PFSK-1 (cell line): ENCODE results near the gene APBA2.

ENCODE experiments used
- FOXP2 ChIP-seq: optimal IDR thresholded peaks from 2 replicates; pipeline ENCODE3; 2011; ENCODE audit warnings: borderline replicate concordance, control low read depth, inconsistent platforms; ENCODE audit not compliant: insufficient read depth; ENCODE audit errors: extremely low read length, extremely low read depth
- POLR2AphosphoS5 ChIP-seq: IDR thresholded peaks from 2 replicates; pipeline ENCODE4 v1.6.1; 2012; ENCODE audit warnings: low read depth, mild to moderate bottlenecking, control low read depth, low read length, moderate library complexity
- REST ChIP-seq, 2 experiments: IDR thresholded peaks; 2 replicates each; pipeline versions ENCODE4 v1.6.1 to v1.8.0; 2011 to 2012; ENCODE audit warnings: low read depth in 2 of 2, low read length in 2 of 2, control low read depth in 1 of 2, inconsistent platforms in 1 of 2, mild to moderate bottlenecking in 1 of 2, moderate library complexity in 1 of 2; ENCODE audit not compliant: insufficient read depth in 1 of 2
- SIN3A ChIP-seq: IDR thresholded peaks from 2 replicates; pipeline ENCODE4 v1.6.1; 2012; ENCODE audit warnings: mild to moderate bottlenecking, low read length, moderate library complexity, borderline replicate concordance; ENCODE audit not compliant: insufficient read depth
- TAF1 ChIP-seq: IDR thresholded peaks from 2 replicates; pipeline ENCODE4 v1.6.1; 2012; ENCODE audit warnings: low read length, control low read depth, borderline replicate concordance; ENCODE audit not compliant: insufficient read depth

APBA2 gene

GRCh38 chr15:28904541-28905315 lies 19.0 kb downstream of the APBA2 start:
- TF ChIP-seq TAF1 (no peak), SIN3A (no peak), FOXP2 (no peak), REST (IDR thresholded peaks at IDR 0.05; ENCODE audit: insufficient read depth in 1 of 2, low read depth in 2 of 2, low read length in 2 of 2) (no peak), POLR2AphosphoS5 (no peak)

GRCh38 chr15:28907338-28907960 lies 21.7 kb downstream of the APBA2 start:
- TF ChIP-seq POLR2AphosphoS5: no peak

- TF ChIP-seq FOXP2: no peak
- no peak for TF ChIP-seq TAF1
- no peak for TF ChIP-seq SIN3A
- TF ChIP-seq POLR2AphosphoS5: no peak
- TF ChIP-seq REST (IDR thresholded peaks at IDR 0.05; ENCODE audit: insufficient read depth in 1 of 2, low read depth in 2 of 2, low read length in 2 of 2): no peak
Measured at GRCh38 chr15:28909958-28910500, 24.3 kb downstream of the APBA2 start.

GRCh38 chr15:28911310-28911931 lies 25.6 kb downstream of the APBA2 start:
- no peak for TF ChIP-seq POLR2AphosphoS5
- no peak for TF ChIP-seq SIN3A
- no peak for TF ChIP-seq REST (IDR thresholded peaks at IDR 0.05; ENCODE audit: insufficient read depth in 1 of 2, low read depth in 2 of 2, low read length in 2 of 2)

- TF ChIP-seq SIN3A: no peak
- TF ChIP-seq POLR2AphosphoS5: no peak
- no peak for TF ChIP-seq REST (IDR thresholded peaks at IDR 0.05; ENCODE audit: insufficient read depth in 1 of 2, low read depth in 2 of 2, low read length in 2 of 2)
- no peak for TF ChIP-seq TAF1
- TF ChIP-seq FOXP2: no peak
Measured at GRCh38 chr15:28912422-28912821, 26.6 kb downstream of the APBA2 start.
